OCI-LY7 (cell line): ENCODE results near the gene SLC6A6. TPM values are rescaled to one million over a fixed set of nuclear protein-coding genes. Genes with fewer than 3 reads are reported as not detected.

Experiments
- BruUV-seq: library from RNA; stranded (reverse); fragments of 400-500 nt; replicated peaks from 2 replicates; lab custom pipeline; 2021; lab: Mats Ljungman, UMichigan
- CTCF ChIA-PET: fragments of 300-600 bp; sonication (Branson Sonifier 250); formaldehyde crosslinking; loops from one replicate; lab custom pipeline; 2022; ENCODE audit warnings: antibody characterized with exemption; ENCODE audit not compliant: unreplicated experiment; lab: Charles Lee
- POLR2A ChIA-PET: fragments of 300-600 bp; sonication (Branson Sonifier 250); formaldehyde crosslinking; loops from one replicate; lab custom pipeline; 2022; ENCODE audit warnings: antibody characterized with exemption; lab: Charles Lee
- DNase-seq: peaks from one replicate; pipeline ENCODE4 v3.0.0-alpha.2; 2015; ENCODE audit warnings: low spot score
- H2AFZ ChIP-seq: fragments of 200-600 bp; sonication (generic), shearing (Covaris generic); 2 replicates; pipeline ENCODE4 v1.6.1; 2014; ENCODE audit warnings: mild to moderate bottlenecking, antibody characterized with exemption, low read length, moderate library complexity
- H3K27ac ChIP-seq: fragments of 200-600 bp; sonication (generic); 2 replicates; pipeline ENCODE4 v1.5.1; 2014; ENCODE audit warnings: mixed run types, low read depth, mild to moderate bottlenecking, moderate library complexity, low read length, inconsistent platforms; ENCODE audit not compliant: poor library complexity, severe bottlenecking
- H3K36me3 ChIP-seq: fragments of 200-600 bp; sonication (generic); 2 replicates; pipeline ENCODE4 v1.6.1; 2014; ENCODE audit warnings: mild to moderate bottlenecking, antibody characterized with exemption, low read length, moderate library complexity, mixed read lengths; ENCODE audit not compliant: insufficient read depth
- H3K4me1 ChIP-seq: fragments of 200-600 bp; sonication (generic); 2 replicates; pipeline ENCODE4 v1.5.1; 2014; ENCODE audit warnings: mild to moderate bottlenecking, low read length; ENCODE audit not compliant: insufficient read depth, poor library complexity, severe bottlenecking
- H3K4me2 ChIP-seq: fragments of 200-600 bp; sonication (generic); 2 replicates; pipeline ENCODE4 v1.6.1; 2014; ENCODE audit warnings: mild to moderate bottlenecking, low read length
- H3K4me3 ChIP-seq: fragments of 200-600 bp; sonication (generic); 2 replicates; pipeline ENCODE4 v1.5.1; 2014; ENCODE audit warnings: mild to moderate bottlenecking, low read depth, low read length; ENCODE audit not compliant: poor library complexity, severe bottlenecking
- H3K79me2 ChIP-seq: fragments of 200-600 bp; sonication (generic); 2 replicates; pipeline ENCODE4 v1.6.1; 2016; ENCODE audit warnings: low read depth, mild to moderate bottlenecking, low read length, moderate library complexity, mixed read lengths; ENCODE audit not compliant: insufficient read depth
- H3K9me2 ChIP-seq: fragments of 200-600 bp; sonication (generic); 2 replicates; pipeline ENCODE4 v1.6.1; 2016; ENCODE audit warnings: mild to moderate bottlenecking, low read length, mixed read lengths; ENCODE audit not compliant: insufficient read depth
- H3K9me3 ChIP-seq: fragments of 200-600 bp; sonication (generic); 2 replicates; pipeline ENCODE4 v1.6.1; 2014; ENCODE audit warnings: mild to moderate bottlenecking, mixed run types, low read length, mixed read lengths
- H4K20me1 ChIP-seq: fragments of 200-600 bp; sonication (generic); 2 replicates; pipeline ENCODE4 v1.6.1; 2014; ENCODE audit warnings: mild to moderate bottlenecking, antibody characterized with exemption, low read length, moderate library complexity, mixed read lengths; ENCODE audit not compliant: insufficient read depth
- CTCF ChIP-seq: fragments of 200-600 bp; sonication (generic); conservative IDR thresholded peaks from 2 replicates; pipeline ENCODE4 v1.5.1; 2014; ENCODE audit warnings: mild to moderate bottlenecking, antibody characterized with exemption, low read length, moderate library complexity, mixed read lengths
- EZH2phosphoT487 ChIP-seq: fragments of 200-600 bp; sonication (generic); IDR thresholded peaks from 2 replicates; pipeline ENCODE4 v1.6.1; 2018; ENCODE audit warnings: low read depth, borderline replicate concordance, mild to moderate bottlenecking, mixed run types, antibody characterized with exemption, low read length, moderate library complexity, mixed read lengths
- intact Hi-C: fragments of 100-400 bp; cut with micrococcal nuclease; formaldehyde crosslinking; loops from one replicate; pipeline ENCODE4 v1.10.0; 2022; ENCODE audit not compliant: unreplicated experiment
- total RNA-seq, 2 experiments: library from RNA; depleted of rRNA in 1 of 2; stranded (reverse); fragments of >200 nt in 1 of 2; shearing (Covaris generic) in 1 of 2; gene quantifications; 2 replicates each; pipeline ENCODE4 v1.2.3, GENCODE V29; 2014 to 2022

SLC6A6 gene
- total RNA-seq, 2 experiments from 2014 or later: 43.0 to 51.8 TPM

GRCh38 chr3:14404186-14404585 lies 1.8 kb downstream of the SLC6A6 start:
- Histone ChIP-seq H4K20me1 (peaks cover 35% of the 10 kb centered on the region), H3K9me3 (no peaks in the 10 kb centered on the region), H3K9me2 (no peaks in the 10 kb centered on the region), H3K4me1 (peaks cover 73% of the 10 kb centered on the region), H3K4me2 (peak overlapping the region; percentile 90), H3K27ac (peak overlapping the region; percentile 91), H3K79me2 (peaks cover 67% of the 10 kb centered on the region), H3K36me3 (peaks cover 58% of the 10 kb centered on the region), H2AFZ (no peak overlapping the region), H3K4me3 (peak overlapping the region; percentile 96)
- CTCF ChIA-PET: interaction anchor here (3.6 kb wide), 1 partner anchor 27 kb away, joined by 20 read pairs; no protein-coding TSS in a partner anchor
- POLR2A ChIA-PET: interaction anchor here (0.6 to 2.6 kb wide), 8 partner anchors 10 to 1668 kb away, joined by 3 to 14 read pairs (median 4); no protein-coding TSS in a partner anchor
- BruUV-seq: no TSS peak
- DNase-seq: no peak
- TF ChIP-seq CTCF (no peak), EZH2phosphoT487 (no peak)
- intact Hi-C loops: loop anchor here (5.0 to 10.0 kb wide), 3 partner anchors 127 to 1739 kb away; partner anchors contain the start of gene RAF1

GRCh38 chr3:14404631-14405359 lies 2.4 kb downstream of the SLC6A6 start:
- TF ChIP-seq CTCF: no peak
- TF ChIP-seq EZH2phosphoT487: no peak
- Histone ChIP-seq H2AFZ (no peak overlapping the region), H3K4me1 (peaks cover 73% of the 10 kb centered on the region), H3K4me2 (peak overlapping the region; percentile 90), H3K9me2 (no peaks in the 10 kb centered on the region), H3K27ac (peak overlapping the region; percentile 91), H3K9me3 (no peaks in the 10 kb centered on the region), H4K20me1 (peaks cover 35% of the 10 kb centered on the region), H3K4me3 (peak overlapping the region; percentile 96), H3K36me3 (peaks cover 64% of the 10 kb centered on the region), H3K79me2 (peaks cover 73% of the 10 kb centered on the region)
- intact Hi-C loops: loop anchor here (5.0 to 10.0 kb wide), 3 partner anchors 127 to 1740 kb away; partner anchors contain the start of gene RAF1
- no TSS peak for BruUV-seq
- ChIA-PET CTCF (interaction anchor here (0.6 to 3.6 kb wide), 4 partner anchors 18 to 26 kb away, joined by 3 to 20 read pairs (median 4); no protein-coding TSS in a partner anchor), POLR2A (interaction anchor here (0.6 to 2.6 kb wide), 9 partner anchors 11 to 77 kb away, joined by 3 to 14 read pairs (median 3); no protein-coding TSS in a partner anchor)
- DNase-seq: peak; percentile 41
